Measurements from ENCODE around the gene SEMA5A.

GRCh38 chr5:9314558-9314957, 231.3 kb downstream of the SEMA5A start:
- TF ChIP-seq POLR2AphosphoS5 (IDR thresholded peaks at IDR 0.05; ENCODE audit: low read depth, low read length) (no peak), TAF1 (IDR thresholded peaks at IDR 0.05; ENCODE audit: borderline replicate concordance, low read depth, low read length) (no peak)

Data from GM12892 (cell line).